ENCODE data around the gene IL34.

DNA sequence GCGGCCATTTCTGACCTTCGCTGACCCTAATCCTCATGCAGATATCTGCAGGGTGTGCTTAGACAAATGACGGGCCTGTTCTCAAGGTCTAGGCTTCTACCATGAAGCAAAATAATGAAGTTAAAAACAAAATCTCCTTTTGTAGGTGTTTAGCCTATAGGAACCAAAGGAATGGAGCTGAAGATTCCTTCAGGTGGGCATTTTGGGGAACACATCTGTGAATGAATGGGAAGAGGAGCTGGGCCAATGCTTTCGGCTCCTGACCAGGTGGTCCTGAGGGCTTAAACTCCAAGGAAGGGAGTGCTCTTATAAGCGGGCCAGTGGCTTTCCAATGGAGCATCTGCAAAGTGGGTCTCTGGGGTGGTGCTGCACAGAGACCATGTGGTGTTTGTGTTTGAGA, 14.1 kb upstream of the IL34 start:
- TF ChIP-seq, protein P1, sequence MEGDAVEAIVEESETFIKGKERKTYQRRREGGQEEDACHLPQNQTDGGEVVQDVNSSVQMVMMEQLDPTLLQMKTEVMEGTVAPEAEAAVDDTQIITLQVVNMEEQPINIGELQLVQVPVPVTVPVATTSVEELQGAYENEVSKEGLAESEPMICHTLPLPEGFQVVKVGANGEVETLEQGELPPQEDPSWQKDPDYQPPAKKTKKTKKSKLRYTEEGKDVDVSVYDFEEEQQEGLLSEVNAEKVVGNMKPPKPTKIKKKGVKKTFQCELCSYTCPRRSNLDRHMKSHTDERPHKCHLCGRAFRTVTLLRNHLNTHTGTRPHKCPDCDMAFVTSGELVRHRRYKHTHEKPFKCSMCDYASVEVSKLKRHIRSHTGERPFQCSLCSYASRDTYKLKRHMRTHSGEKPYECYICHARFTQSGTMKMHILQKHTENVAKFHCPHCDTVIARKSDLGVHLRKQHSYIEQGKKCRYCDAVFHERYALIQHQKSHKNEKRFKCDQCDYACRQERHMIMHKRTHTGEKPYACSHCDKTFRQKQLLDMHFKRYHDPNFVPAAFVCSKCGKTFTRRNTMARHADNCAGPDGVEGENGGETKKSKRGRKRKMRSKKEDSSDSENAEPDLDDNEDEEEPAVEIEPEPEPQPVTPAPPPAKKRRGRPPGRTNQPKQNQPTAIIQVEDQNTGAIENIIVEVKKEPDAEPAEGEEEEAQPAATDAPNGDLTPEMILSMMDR (IDR thresholded peaks at IDR 0.05) = no peak
- TF ChIP-seq EZH2phosphoT487 (IDR thresholded peaks at IDR 0.05) (no peak), EZH2 (IDR thresholded peaks at IDR 0.05) (no peak)

Measured in neural progenitor cell (in vitro differentiated cells).